HEK293T (cell line): ENCODE measurements around the gene SNN.

Experiments used
- CTCF ChIA-PET: fragments of 350-600 bp; formaldehyde crosslinking; extraction: SDS; loops from one replicate; lab custom pipeline; 2021; ENCODE audit warnings: antibody characterized with exemption, inconsistent platforms; lab: Yijun Ruan, JAX
- POLR2A ChIA-PET: fragments of 350-600 bp; formaldehyde crosslinking; extraction: SDS; loops from one replicate; lab custom pipeline; 2020; ENCODE audit warnings: antibody characterized with exemption, inconsistent platforms; lab: Yijun Ruan, JAX
- DNase-seq: peaks from one replicate; pipeline ENCODE4 v3.0.0; 2012; ENCODE audit warnings: mixed read lengths; ENCODE audit errors: extremely low spot score
- ARNT ChIP-seq: fragments of 450-650 bp; IDR thresholded peaks from 2 replicates; pipeline ENCODE4 v1.6.1; 2017; ENCODE audit warnings: mild to moderate bottlenecking
- BHLHE40 ChIP-seq: fragments of 450-650 bp; IDR thresholded peaks from 2 replicates; pipeline ENCODE4 v1.6.1; 2016; ENCODE audit warnings: mild to moderate bottlenecking, moderate library complexity, borderline replicate concordance
- CTBP1 ChIP-seq: fragments of 450-650 bp; IDR thresholded peaks from 2 replicates; pipeline ENCODE4 v1.6.1; 2016; ENCODE audit warnings: borderline replicate concordance
- ELF4 ChIP-seq: fragments of 450-650 bp; IDR thresholded peaks from 2 replicates; pipeline ENCODE4 v1.6.1; 2017; ENCODE audit warnings: antibody characterized with exemption
- FOXA1 ChIP-seq: fragments of 450-650 bp; IDR thresholded peaks from 2 replicates; pipeline ENCODE4 v1.6.1; 2016; ENCODE audit warnings: mild to moderate bottlenecking
- FOXK2 ChIP-seq: fragments of 450-650 bp; IDR thresholded peaks from 2 replicates; pipeline ENCODE4 v1.6.1; 2016; ENCODE audit warnings: mild to moderate bottlenecking
- FOXM1 ChIP-seq: fragments of 450-650 bp; IDR thresholded peaks from 2 replicates; pipeline ENCODE4 v1.6.1; 2017; ENCODE audit warnings: mild to moderate bottlenecking, borderline replicate concordance
- HDGF ChIP-seq: fragments of 450-650 bp; IDR thresholded peaks from 2 replicates; pipeline ENCODE4 v1.6.1; 2017; ENCODE audit warnings: antibody characterized with exemption, borderline replicate concordance
- L3MBTL2 ChIP-seq: fragments of 450-650 bp; conservative IDR thresholded peaks from 2 replicates; pipeline ENCODE4 v1.6.1; 2016; ENCODE audit warnings: mild to moderate bottlenecking
- LEF1 ChIP-seq: fragments of 450-650 bp; IDR thresholded peaks from 2 replicates; pipeline ENCODE4 v1.6.1; 2017; ENCODE audit warnings: mild to moderate bottlenecking, borderline replicate concordance
- NFRKB ChIP-seq: fragments of 450-650 bp; IDR thresholded peaks from 2 replicates; pipeline ENCODE4 v1.6.1; 2016; ENCODE audit warnings: mild to moderate bottlenecking, moderate library complexity
- PKNOX1 ChIP-seq: fragments of 450-650 bp; IDR thresholded peaks from 2 replicates; pipeline ENCODE4 v1.6.1; 2016
- SP1 ChIP-seq: fragments of 450-650 bp; IDR thresholded peaks from 2 replicates; pipeline ENCODE4 v1.6.1; 2017
- SUZ12 ChIP-seq: fragments of 450-650 bp; IDR thresholded peaks from 2 replicates; pipeline ENCODE4 v1.6.1; 2016; ENCODE audit warnings: mild to moderate bottlenecking
- TARDBP ChIP-seq: fragments of 450-650 bp; IDR thresholded peaks from 2 replicates; pipeline ENCODE4 v1.6.1; 2016
- ZNF384 ChIP-seq: fragments of 450-650 bp; IDR thresholded peaks from 2 replicates; pipeline ENCODE4 v1.6.1; 2016

The SNN gene

GRCh38 chr16:11669380-11670146 is 1.3 kb downstream of the SNN start:
- TF ChIP-seq ZNF384 (no peak), NFRKB (no peak), BHLHE40 (no peak), HDGF (no peak), CTBP1 (no peak), FOXA1 (no peak), L3MBTL2 (no peak), SP1 (no peak), ARNT (no peak), FOXM1 (no peak), FOXK2 (no peak), LEF1 (no peak), TARDBP (no peak), SUZ12 (no peak), ELF4 (no peak), PKNOX1 (no peak)
- DNase-seq, result no peak
- ChIA-PET CTCF (no interaction called here), POLR2A (no interaction called here)

GRCh38 chr16:11670171-11671131 is 2.2 kb downstream of the SNN start:
- TF ChIP-seq PKNOX1 (no peak), SUZ12 (no peak), ARNT (no peak), CTBP1 (no peak), ELF4 (no peak), HDGF (no peak), TARDBP (no peak), FOXA1 (no peak), ZNF384 (no peak)
- CTCF ChIA-PET, result no interaction called here
- POLR2A ChIA-PET, result no interaction called here
- DNase-seq, result no peak

- TF ChIP-seq CTBP1 (no peak), ELF4 (no peak), FOXA1 (no peak), FOXK2 (no peak), FOXM1 (no peak), ARNT (no peak), NFRKB (no peak), L3MBTL2 (no peak), SP1 (no peak), SUZ12 (no peak), LEF1 (no peak), HDGF (no peak), PKNOX1 (no peak), BHLHE40 (no peak), TARDBP (no peak), ZNF384 (no peak)
- DNase-seq, result no peak
- ChIA-PET POLR2A (no interaction called here), CTCF (no interaction called here)
These were observed 3.0 kb downstream of the SNN start for GRCh38 chr16:11671271-11671670.

- POLR2A ChIA-PET, result no interaction called here
- CTCF ChIA-PET, result no interaction called here
- TF ChIP-seq ARNT (no peak), TARDBP (no peak), FOXK2 (no peak), ELF4 (no peak)
- DNase-seq, result no peak
These were observed 3.4 kb downstream of the SNN start for GRCh38 chr16:11671676-11672075.

- TF ChIP-seq ELF4, result no peak
- TF ChIP-seq FOXA1, result no peak
- no peak for TF ChIP-seq ZNF384
- no peak for TF ChIP-seq ARNT
- TF ChIP-seq TARDBP, result no peak
- TF ChIP-seq HDGF, result no peak
- no peak for TF ChIP-seq FOXM1
- no peak for TF ChIP-seq BHLHE40
- no peak for TF ChIP-seq PKNOX1
- TF ChIP-seq SUZ12, result no peak
- no peak for TF ChIP-seq FOXK2
- no peak for TF ChIP-seq NFRKB
- ChIA-PET POLR2A (no interaction called here), CTCF (no interaction called here)
- no peak for DNase-seq
These were observed 4.2 kb downstream of the SNN start for GRCh38 chr16:11672206-11673090.
